GOT3 (cell line): ENCODE results near the gene MARK2.

Source experiments
- DNase-seq: peaks from one replicate; lab custom pipeline; 2025; ENCODE audit warnings: mixed read lengths; lab: John Stamatoyannopoulos, UW

MARK2 gene

GRCh38 chr11:63909591-63910506 is 70.9 kb downstream of the MARK2 start:
- DNase-seq: no peak

- DNase-seq: no peak
Measured at GRCh38 chr11:63910675-63911074, 71.8 kb downstream of the MARK2 start.

- DNase-seq: no peak
Measured at GRCh38 chr11:63911440-63911839, 72.5 kb downstream of the MARK2 start.

- DNase-seq: no peak
Measured at GRCh38 chr11:63911876-63912275, 73.0 kb downstream of the MARK2 start.

GRCh38 chr11:63912678-63913077 is 73.8 kb downstream of the MARK2 start:
- no peak for DNase-seq

GRCh38 chr11:63913866-63914830 is 75.2 kb downstream of the MARK2 start:
- DNase-seq: no peak

GRCh38 chr11:63914896-63915691 is 76.2 kb downstream of the MARK2 start:
- DNase-seq: no peak

- DNase-seq: no peak
Measured at GRCh38 chr11:63915961-63916836, 77.3 kb downstream of the MARK2 start.

- no peak for DNase-seq
Measured at GRCh38 chr11:63916837-63917691, 78.2 kb downstream of the MARK2 start, which contains the start of gene RCOR2. TSS of gene RCOR2 (minus strand) at chr11:63917164. CDS start at chr11:63916456, 708 bp downstream.

GRCh38 chr11:63917692-63918506 is 79.0 kb downstream of the MARK2 start:
- DNase-seq: no peak

- DNase-seq: no peak
Measured at GRCh38 chr11:63918507-63919191, 79.7 kb downstream of the MARK2 start.

GRCh38 chr11:63919267-63920125 is 80.6 kb downstream of the MARK2 start:
- DNase-seq: no peak

GRCh38 chr11:63920126-63920938 is 81.4 kb downstream of the MARK2 start:
- no peak for DNase-seq

GRCh38 chr11:63920939-63921417 is 82.1 kb downstream of the MARK2 start:
- DNase-seq: no peak

- no peak for DNase-seq
Measured at GRCh38 chr11:63922673-63923192, 83.8 kb downstream of the MARK2 start.

GRCh38 chr11:63923319-63923718 is 84.4 kb downstream of the MARK2 start:
- no peak for DNase-seq
